Stimulated activated CD4-positive, alpha-beta T cell treated with anti-CD3 and anti-CD28 coated beads, TNF-alpha, amount 100 ng/mL, for 24 hours (primary cell): ENCODE measurements around the gene HBS1L.

ENCODE experiments used
- DNase-seq, 3 experiments: peaks; one replicate each; pipeline ENCODE4 v3.0.0-alpha.2; 2020; ENCODE audit warnings: low read depth in 3 of 3

The HBS1L gene

DNA sequence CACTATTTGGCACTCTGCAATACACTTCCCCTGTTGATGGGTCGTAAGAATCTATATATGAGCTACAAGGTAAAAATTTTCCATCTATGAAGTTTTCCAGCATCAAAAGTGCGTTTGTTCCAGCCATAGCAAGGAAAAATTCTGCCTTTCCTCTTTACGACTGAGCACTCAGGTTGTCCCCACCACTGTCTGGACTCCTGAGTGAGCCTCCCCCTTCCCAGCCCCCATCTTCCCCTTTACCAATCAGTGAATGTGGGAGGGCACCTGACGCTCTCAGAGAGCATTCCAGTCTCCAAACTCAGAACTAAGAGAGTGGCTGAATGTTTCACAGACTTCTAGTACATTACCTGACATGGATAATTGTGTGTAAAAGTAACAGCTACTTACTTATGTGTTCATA lies 104.7 kb downstream of the HBS1L start, which contains the start of gene ALDH8A1:
ALDH8A1 (minus strand) TSS at position 175 of the 400 bp plus-strand sequence; CDS start at position 127, 48 bp downstream.
- DNase-seq: no peak

DNA sequence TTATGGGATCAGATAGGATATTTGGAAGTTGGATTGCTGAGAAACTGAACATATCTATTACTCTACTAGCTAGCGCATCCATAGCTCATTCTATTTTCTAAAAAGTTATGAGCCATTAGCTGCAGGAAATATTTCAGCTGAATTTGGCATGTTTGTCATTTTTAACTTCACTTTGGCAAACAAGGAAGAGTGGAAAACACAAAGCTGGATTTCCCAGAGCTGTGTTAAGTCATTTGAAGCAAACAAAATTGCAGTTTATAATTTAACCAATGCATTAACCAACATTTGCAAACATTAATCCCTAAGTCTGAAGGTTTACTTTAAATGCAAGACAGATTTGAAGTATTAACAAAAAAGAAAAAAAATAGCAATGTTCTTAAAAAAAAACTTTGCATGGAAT lies 105.9 kb downstream of the HBS1L start:
- DNase-seq: no peak

DNA sequence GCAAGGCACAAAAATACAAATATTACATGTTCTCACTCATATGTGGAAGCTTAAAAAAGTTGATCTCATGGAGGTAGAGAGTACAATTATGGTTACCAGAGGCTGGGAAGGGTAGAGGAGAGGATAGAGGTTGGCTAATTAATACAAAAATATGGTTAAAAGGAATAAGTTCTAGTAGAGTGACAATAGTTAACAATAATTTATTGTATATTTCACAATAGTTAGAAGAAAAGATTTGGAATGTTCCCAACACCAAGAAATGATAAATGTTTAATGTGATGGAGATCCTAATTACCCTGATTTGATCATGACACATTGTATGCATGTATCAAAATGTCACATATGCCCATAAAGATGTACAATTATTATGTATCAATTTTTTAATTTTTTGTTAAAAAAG lies 106.5 kb downstream of the HBS1L start:
- no peak for DNase-seq

GRCh38 chr6:134945045-134945444 lies 109.6 kb downstream of the HBS1L start:
- no peak for DNase-seq

GRCh38 chr6:134943522-134944111 lies 111.0 kb downstream of the HBS1L start:
- no peak for DNase-seq

GRCh38 chr6:134938896-134939295 lies 115.7 kb downstream of the HBS1L start:
- DNase-seq: peak; percentile 54 to 72 (median 65)

DNA sequence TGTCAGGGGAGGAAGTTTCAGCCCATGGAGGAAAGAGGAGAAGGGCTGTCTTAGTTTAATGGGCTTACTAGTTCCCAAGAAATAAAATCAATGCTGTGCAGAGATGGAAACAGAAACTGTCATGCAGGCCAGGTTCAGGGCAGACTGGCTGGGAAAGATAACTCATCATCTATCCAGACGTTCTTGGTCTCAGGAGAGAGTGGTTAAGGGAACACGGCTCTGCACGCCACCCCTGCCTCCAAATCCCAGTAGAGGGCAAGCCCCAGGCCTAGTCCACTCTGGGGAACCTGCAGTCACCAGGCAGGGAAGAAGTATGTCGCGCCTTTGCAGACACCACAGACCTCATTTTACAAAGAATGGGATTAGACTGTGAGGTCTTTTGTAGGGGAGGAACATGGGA lies 117.2 kb downstream of the HBS1L start:
- DNase-seq: no peak

DNA sequence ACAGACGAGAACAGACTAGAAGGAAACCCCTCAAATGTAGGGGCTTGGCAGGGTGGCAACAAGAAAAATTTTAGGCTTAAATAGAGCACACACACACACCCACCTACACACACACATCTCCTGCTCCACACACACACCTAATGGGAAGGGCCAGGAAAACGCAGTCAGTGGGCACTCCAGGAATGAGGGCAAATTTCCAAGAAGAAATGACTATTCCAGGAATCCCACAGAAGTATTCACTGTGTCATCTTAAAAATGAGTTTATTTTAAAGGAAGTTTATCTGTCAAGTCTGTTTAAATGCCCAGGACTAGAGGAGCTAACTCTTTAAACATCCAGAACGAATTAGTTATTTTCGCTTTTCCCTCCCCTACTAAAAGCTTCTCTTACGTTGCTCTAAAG lies 117.7 kb downstream of the HBS1L start:
- DNase-seq: no peak

- DNase-seq: no peak
Measured at GRCh38 chr6:134936476-134936875, 118.1 kb downstream of the HBS1L start.

DNA sequence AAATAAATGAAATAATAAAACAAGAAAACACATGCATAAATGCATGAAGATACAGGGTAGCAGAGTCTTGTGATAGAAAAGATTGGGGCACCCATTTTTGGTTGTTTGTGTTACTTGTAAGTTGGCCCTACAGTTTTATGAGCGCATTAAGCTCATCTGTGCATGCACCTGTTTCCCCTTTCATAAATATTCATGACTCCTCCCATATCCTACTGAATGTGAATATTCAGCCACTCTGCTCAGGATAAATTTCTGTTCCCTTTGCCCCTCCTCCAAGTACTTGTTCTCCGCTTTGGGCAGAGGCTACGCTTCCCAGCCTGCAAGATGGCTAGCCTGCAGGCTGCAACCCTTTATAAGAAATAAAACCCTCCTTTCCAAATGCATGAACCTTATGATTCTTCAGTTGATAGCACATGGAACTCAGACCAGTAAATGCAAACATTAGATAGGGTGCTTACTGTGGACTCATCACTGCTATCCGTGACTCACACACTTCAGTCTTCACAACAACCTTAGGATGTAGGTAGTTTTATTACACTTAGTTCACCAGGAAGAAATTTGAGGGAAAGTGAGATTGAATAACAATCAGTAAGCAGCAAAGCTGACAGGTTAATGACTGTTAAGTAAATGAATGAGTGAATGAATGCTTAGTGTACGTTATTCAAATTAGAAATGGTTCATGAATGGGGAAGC lies 119.7 kb downstream of the HBS1L start:
- no peak for DNase-seq

- no peak for DNase-seq
Measured at GRCh38 chr6:134932535-134933470, 121.8 kb downstream of the HBS1L start.

DNA sequence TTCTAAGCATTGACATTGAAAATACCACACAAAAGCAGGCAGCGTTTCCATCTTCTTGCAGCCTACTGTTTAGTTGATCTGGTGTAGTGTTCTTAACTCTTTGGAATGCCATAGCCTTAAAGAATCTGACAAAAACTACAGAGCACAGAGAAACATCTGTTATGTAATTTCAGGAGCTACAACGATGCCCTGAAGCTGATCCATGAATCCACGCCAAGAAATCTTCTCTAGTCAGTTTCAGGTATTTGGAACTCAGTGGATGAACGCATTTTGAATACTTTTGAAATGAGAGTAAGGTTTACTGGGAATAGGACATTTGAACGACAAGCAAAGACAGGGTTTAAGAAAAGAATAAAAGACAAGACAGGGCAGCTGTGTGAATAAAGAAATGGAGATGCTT lies 122.5 kb downstream of the HBS1L start:
- DNase-seq: no peak

- no peak for DNase-seq
Measured at GRCh38 chr6:134930463-134930862, 124.2 kb downstream of the HBS1L start.

GRCh38 chr6:134928151-134928900 lies 126.3 kb downstream of the HBS1L start:
- no peak for DNase-seq

GRCh38 chr6:134925800-134926199 lies 128.8 kb downstream of the HBS1L start:
- no peak for DNase-seq

DNA sequence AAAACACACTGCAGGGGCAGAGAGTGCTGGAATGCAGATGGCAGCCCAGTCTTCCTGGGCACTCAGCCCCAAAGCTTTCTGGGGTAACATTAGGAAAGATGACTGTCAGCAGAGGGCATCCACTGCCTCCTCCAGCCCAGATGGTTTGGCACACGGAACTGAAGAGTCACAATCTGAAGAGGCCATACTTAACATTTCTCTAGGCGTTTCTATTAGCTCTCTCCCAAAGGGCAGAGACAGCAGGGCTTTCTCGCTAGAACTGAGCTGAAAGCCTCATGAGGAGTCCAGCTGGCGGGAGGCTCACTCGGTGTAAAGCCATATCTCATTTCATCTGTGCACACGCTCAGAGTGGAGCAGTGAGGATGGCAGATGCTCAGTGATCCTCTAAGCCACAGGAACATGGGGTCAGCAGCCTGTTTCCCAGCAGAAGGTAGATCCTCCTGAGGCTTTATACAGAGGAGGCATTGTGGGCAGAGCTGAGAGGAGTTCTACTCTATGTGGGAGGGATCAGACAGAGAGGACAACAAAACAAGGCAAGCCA lies 132.8 kb downstream of the HBS1L start:
- no peak for DNase-seq

DNA sequence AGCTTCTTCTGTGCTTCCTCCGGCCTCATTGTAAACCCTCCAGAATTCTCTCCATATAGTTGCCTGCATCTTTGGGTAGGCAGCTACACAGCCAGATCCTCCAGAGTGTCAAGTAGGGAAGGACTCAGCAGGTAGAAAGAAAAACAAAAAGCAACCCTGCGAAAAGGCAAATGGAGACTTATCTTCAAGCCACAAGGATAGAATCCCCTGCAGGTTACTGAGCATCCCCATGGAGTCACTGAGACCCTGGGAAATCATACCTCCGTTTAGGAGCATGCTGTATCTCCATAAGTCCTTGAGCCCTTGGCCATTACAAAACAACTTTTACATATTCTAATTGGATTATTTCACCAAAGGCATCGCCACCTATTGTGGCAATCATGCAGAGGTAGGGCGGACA lies 133.3 kb downstream of the HBS1L start:
- no peak for DNase-seq

- DNase-seq: no peak
Measured at GRCh38 chr6:134920422-134920821, 134.2 kb downstream of the HBS1L start.

GRCh38 chr6:134918418-134918961 lies 136.1 kb downstream of the HBS1L start:
- no peak for DNase-seq

DNA sequence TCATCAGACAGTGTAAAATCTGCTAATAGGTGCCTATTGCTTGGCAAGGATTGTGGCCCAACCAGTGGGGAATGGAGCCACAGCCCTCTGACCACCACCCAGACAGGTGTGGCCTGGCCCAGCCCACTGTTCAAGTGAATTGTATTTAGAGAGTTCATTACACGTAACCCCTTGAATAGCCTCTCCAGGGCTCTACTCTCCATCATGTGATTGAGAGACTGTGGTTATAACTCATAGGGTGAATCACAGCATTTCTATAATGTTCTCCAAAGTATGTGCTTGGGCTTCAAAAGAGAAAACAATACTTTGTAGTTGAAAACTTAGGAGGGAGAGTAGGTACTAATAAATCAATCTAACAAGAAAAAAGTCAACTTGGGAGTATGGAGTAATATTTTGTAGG lies 143.1 kb downstream of the HBS1L start:
- no peak for DNase-seq

- DNase-seq: no peak
Measured at GRCh38 chr6:134910593-134910935, 144.1 kb downstream of the HBS1L start.
